HCT116 (cell line): ENCODE results near the gene ALOX15. TPM values are rescaled to one million over a fixed set of nuclear protein-coding genes. Genes with fewer than 3 reads are reported as not detected.

Experiments
- ATAC-seq: fragments of 200-7000 bp; cut with Tn5 transposase; 2 replicates; pipeline ENCODE4 v1.9.1; 2020; ENCODE audit warnings: mild to moderate bottlenecking, moderate library complexity
- BruUV-seq: library from RNA; stranded (reverse); fragments of 400-500 nt; replicated peaks from 2 replicates; lab custom pipeline; 2021; lab: Mats Ljungman, UMichigan
- CTCF ChIA-PET: fragments of 300-600 bp; sonication (Branson Sonifier 250); formaldehyde crosslinking; loops from one replicate; lab custom pipeline; 2021; ENCODE audit warnings: antibody characterized with exemption; lab: Charles Lee
- POLR2A ChIA-PET: fragments of 300-600, 350-600 bp; sonication (Branson Sonifier 250); formaldehyde crosslinking; loops from one replicate; lab custom pipeline; 2021; ENCODE audit warnings: antibody characterized with exemption; lab: Charles Lee
- RAD21 ChIA-PET, 2 experiments: fragments of 300-600 bp; sonication (Branson Sonifier 250); formaldehyde crosslinking; loops; one replicate each; lab custom pipeline; 2023; ENCODE audit warnings: low total read pairs in 2 of 2; ENCODE audit not compliant: uncharacterized antibody in 2 of 2, unreplicated experiment in 2 of 2, low non-redundant PET in 1 of 2; lab: Charles Lee
- DNase-seq: peaks from one replicate; pipeline ENCODE4 v3.0.0-alpha.2; 2010; ENCODE audit warnings: low read depth, low spot score
- H2AFZ ChIP-seq: fragments of 200-600 bp; shearing (Covaris generic), sonication (generic); 2 replicates; pipeline ENCODE4 v1.6.1; 2017; ENCODE audit warnings: low read depth, mixed run types, mixed read lengths, antibody characterized with exemption, low read length; ENCODE audit not compliant: poor library complexity, severe bottlenecking
- H3K27ac ChIP-seq: 2 replicates; pipeline ENCODE4 v1.5.1; 2012; ENCODE audit warnings: low read depth, low read length
- H3K27me3 ChIP-seq: fragments of 200-600 bp; sonication (generic); 2 replicates; pipeline ENCODE4 v1.6.1; 2016; ENCODE audit warnings: mixed run types, low read length, mixed read lengths; ENCODE audit not compliant: insufficient read depth
- H3K36me3 ChIP-seq, 2 experiments: fragments of 200-500 bp in 1 of 2; fragments of 200-600 bp in 1 of 2; sonication (Bioruptor generic) in 1 of 2; sonication (generic) in 1 of 2; 2 replicates each; pipeline versions ENCODE4 v1.5.1 to v1.6.1; 2014 to 2016; ENCODE audit warnings: low read length in 2 of 2, inconsistent platforms in 1 of 2, mixed read lengths in 1 of 2, mixed run types in 1 of 2; ENCODE audit not compliant: insufficient read depth in 2 of 2, control insufficient read depth in 1 of 2
- H3K4me1 ChIP-seq, 2 experiments: fragments of 200-600 bp in 1 of 2; sonication (generic) in 1 of 2; 2 replicates each; pipeline versions ENCODE4 v1.5.1 to v1.6.1; 2012 to 2017; ENCODE audit warnings: low read length in 2 of 2, inconsistent platforms in 1 of 2, mild to moderate bottlenecking in 1 of 2, mixed read lengths in 1 of 2, mixed run types in 1 of 2, moderate library complexity in 1 of 2; ENCODE audit not compliant: insufficient read depth in 2 of 2, control insufficient read depth in 1 of 2
- H3K4me2 ChIP-seq: fragments of 200-600 bp; sonication (generic); 2 replicates; pipeline ENCODE4 v1.6.1; 2017; ENCODE audit warnings: mixed run types, low read length, mixed read lengths
- H3K4me3 ChIP-seq, 2 experiments: fragments of 200-600 bp in 1 of 2; sonication (generic) in 1 of 2; replicated peaks in 1 of 2; 2 replicates each; pipeline ENCODE4 v1.5.1; 2011 to 2016; ENCODE audit warnings: low read length in 2 of 2, control low read depth in 1 of 2, low read depth in 1 of 2, mild to moderate bottlenecking in 1 of 2, mixed read lengths in 1 of 2, mixed run types in 1 of 2
- H3K79me2 ChIP-seq: fragments of 200-600 bp; sonication (generic); 2 replicates; pipeline ENCODE4 v1.6.1; 2017; ENCODE audit warnings: mild to moderate bottlenecking, mixed run types, low read length, moderate library complexity, mixed read lengths; ENCODE audit not compliant: insufficient read depth
- H3K9ac ChIP-seq: fragments of 200-600 bp; sonication (generic); 2 replicates; pipeline ENCODE4 v1.6.1; 2016; ENCODE audit warnings: low read length, mixed read lengths
- H3K9me2 ChIP-seq: fragments of 200-600 bp; sonication (generic), shearing (Covaris generic); 2 replicates; pipeline ENCODE4 v1.6.1; 2017; ENCODE audit warnings: mixed run types, mild to moderate bottlenecking, moderate library complexity; ENCODE audit not compliant: insufficient read depth
- H3K9me3 ChIP-seq, 2 experiments: fragments of 200-500 bp in 1 of 2; fragments of 200-600 bp in 1 of 2; sonication (Bioruptor generic) in 1 of 2; sonication (generic) in 1 of 2; 2 replicates each; pipeline ENCODE4 v1.6.1; 2014 to 2017; ENCODE audit warnings: low read length in 2 of 2, mixed read lengths in 2 of 2, inconsistent platforms in 1 of 2, low read depth in 1 of 2, mild to moderate bottlenecking in 1 of 2, mixed run types in 1 of 2, moderate library complexity in 1 of 2; ENCODE audit not compliant: control insufficient read depth in 1 of 2, insufficient read depth in 1 of 2
- H4K20me1 ChIP-seq: fragments of 200-600 bp; sonication (generic), shearing (Covaris generic); 2 replicates; pipeline ENCODE4 v1.6.1; 2017; ENCODE audit warnings: mixed run types, mild to moderate bottlenecking, moderate library complexity; ENCODE audit not compliant: insufficient read depth
- ATF3 ChIP-seq: IDR thresholded peaks from 2 replicates; pipeline ENCODE4 v1.6.1; 2012
- CBX3 ChIP-seq: IDR thresholded peaks from 2 replicates; pipeline ENCODE4 v1.6.1; 2012; ENCODE audit warnings: low read depth
- CEBPB ChIP-seq: IDR thresholded peaks from 2 replicates; pipeline ENCODE4 v1.6.1; 2012; ENCODE audit warnings: low read depth
- CTCF ChIP-seq, 3 experiments: fragments of 200-600 bp in 1 of 3; sonication (generic) in 1 of 3; IDR thresholded peaks in 2 of 3; conservative IDR thresholded peaks in 1 of 3; 2 replicates each; pipeline ENCODE4 v1.5.1; 2012 to 2017; ENCODE audit warnings: low read depth in 2 of 3, low read length in 2 of 3, antibody characterized with exemption in 1 of 3, borderline replicate concordance in 1 of 3, control low read depth in 1 of 3, mild to moderate bottlenecking in 1 of 3, mixed read lengths in 1 of 3, mixed run types in 1 of 3, moderate library complexity in 1 of 3; ENCODE audit not compliant: insufficient read depth in 1 of 3
- EZH2 ChIP-seq: fragments of 200-600 bp; sonication (generic); IDR thresholded peaks from 2 replicates; pipeline ENCODE4 v1.6.1; 2017; ENCODE audit warnings: antibody characterized with exemption, mixed run types
- EZH2phosphoT487 ChIP-seq: fragments of 200-600 bp; IDR thresholded peaks from 2 replicates; pipeline ENCODE4 v1.6.1; 2018; ENCODE audit warnings: antibody characterized with exemption, borderline replicate concordance
- POLR2A ChIP-seq: IDR thresholded peaks from 2 replicates; pipeline ENCODE4 v1.7.0; 2011; ENCODE audit warnings: borderline replicate concordance; ENCODE audit not compliant: insufficient read depth, insufficient read length; ENCODE audit errors: extremely low read depth
- RAD21 ChIP-seq: IDR thresholded peaks from 2 replicates; pipeline ENCODE4 v1.6.1; 2012; ENCODE audit warnings: low read depth, mild to moderate bottlenecking
- REST ChIP-seq: IDR thresholded peaks from 2 replicates; pipeline ENCODE4 v1.6.1; 2012; ENCODE audit warnings: low read depth
- TCF7L2 ChIP-seq: IDR thresholded peaks from 2 replicates; pipeline ENCODE4 v1.7.0; 2011; ENCODE audit warnings: borderline replicate concordance, inconsistent platforms; ENCODE audit not compliant: insufficient read depth, insufficient read length; ENCODE audit errors: extremely low read depth
- ZFX ChIP-seq: fragments of 450-650 bp; IDR thresholded peaks from 2 replicates; pipeline ENCODE4 v1.6.1; 2017
- ZNF274 ChIP-seq: fragments of 200-500 bp; sonication (Bioruptor generic); IDR thresholded peaks from 2 replicates; pipeline ENCODE4 v1.6.1; 2014; ENCODE audit warnings: mild to moderate bottlenecking, low read depth, low read length, inconsistent platforms
- intact Hi-C: fragments of 100-400 bp; cut with micrococcal nuclease; formaldehyde crosslinking; loops from 2 replicates; pipeline ENCODE4 v1.10.0; 2022
- total RNA-seq: library from RNA; stranded (reverse); gene quantifications from one replicate; pipeline ENCODE4 v1.2.1, GENCODE V29; 2021; ENCODE audit not compliant: unreplicated experiment

The ALOX15 gene
- total RNA-seq, 1 experiment from 2014 or later: 0.57 TPM

GRCh38 chr17:4672055-4672630, 30.7 kb upstream of the ALOX15 start (continued):
- no peak for TF ChIP-seq CEBPB
- no peak for TF ChIP-seq TCF7L2
- no peak for TF ChIP-seq RAD21
- no peak for TF ChIP-seq ZFX
- no peak for TF ChIP-seq ZNF274
- TF ChIP-seq, all 23 proteins: peak for 0

GRCh38 chr17:4667166-4667565, 25.7 kb upstream of the ALOX15 start:
- Histone ChIP-seq H3K4me1 (no peaks in the 10 kb centered on the region), H3K4me2 (no peak overlapping the region), H3K4me3 (no peak overlapping the region), H3K27ac (no peak overlapping the region), H3K36me3 (peaks cover 9 to 11% of the 10 kb centered on the region in 2 experiments; a peak in 3 of 4 replicates), H2AFZ (no peak overlapping the region), H4K20me1 (no peaks in the 10 kb centered on the region), H3K9ac (no peak overlapping the region), H3K9me3 (no peaks in the 10 kb centered on the region), H3K27me3 (0 out of 2 replicates have a peak, but pooled peaks cover 4% of the 10 kb centered on the region), H3K79me2 (no peaks in the 10 kb centered on the region), H3K9me2 (no peaks in the 10 kb centered on the region)
- intact Hi-C loops: no loop called here
- no peak for ATAC-seq
- CTCF ChIA-PET: no interaction called here
- RAD21 ChIA-PET: no interaction called here
- TF ChIP-seq EZH2: no peak
- no peak for DNase-seq
- BruUV-seq: no TSS peak
- POLR2A ChIA-PET: no interaction called here

GRCh38 chr17:4666296-4666695, 24.8 kb upstream of the ALOX15 start:
- H3K9ac ChIP-seq: no peak overlapping the region
- ChIA-PET CTCF (no interaction called here), POLR2A (no interaction called here), RAD21 (no interaction called here)
- DNase-seq (no peak), ATAC-seq (no peak)
- H3K36me3 ChIP-seq: peaks cover 2 to 4% of the 10 kb centered on the region in 2 experiments; a peak in 3 of 4 replicates
- H3K79me2 ChIP-seq: no peaks in the 10 kb centered on the region
- no peaks in the 10 kb centered on the region for H3K4me1 ChIP-seq
- no peaks in the 10 kb centered on the region for H3K9me3 ChIP-seq
- no peaks in the 10 kb centered on the region for H3K9me2 ChIP-seq
- H3K27ac ChIP-seq: no peak overlapping the region
- no TSS peak for BruUV-seq
- H4K20me1 ChIP-seq: no peaks in the 10 kb centered on the region
- H3K27me3 ChIP-seq: 0 out of 2 replicates have a peak, but pooled peaks cover 4% of the 10 kb centered on the region
- H3K4me3 ChIP-seq: no peak overlapping the region
- intact Hi-C loops: no loop called here
- no peak overlapping the region for H2AFZ ChIP-seq
- H3K4me2 ChIP-seq: no peak overlapping the region
- no peak for TF ChIP-seq ATF3
- no peak for TF ChIP-seq CTCF (IDR thresholded peaks at IDR 0.05 in 2 of 3, conservative IDR thresholded peaks at IDR 0.05 in 1 of 3; ENCODE audit: borderline replicate concordance in 1 of 3, insufficient read depth in 1 of 3, low read depth in 2 of 3, low read length in 2 of 3)
- no peak for TF ChIP-seq TCF7L2
- no peak for TF ChIP-seq CBX3
- TF ChIP-seq ZNF274: no peak
- TF ChIP-seq ZFX: no peak
- no peak for TF ChIP-seq POLR2A
- TF ChIP-seq REST: no peak
- no peak for TF ChIP-seq EZH2phosphoT487
